ENCODE measurements around the gene FAM210A.

DNA sequence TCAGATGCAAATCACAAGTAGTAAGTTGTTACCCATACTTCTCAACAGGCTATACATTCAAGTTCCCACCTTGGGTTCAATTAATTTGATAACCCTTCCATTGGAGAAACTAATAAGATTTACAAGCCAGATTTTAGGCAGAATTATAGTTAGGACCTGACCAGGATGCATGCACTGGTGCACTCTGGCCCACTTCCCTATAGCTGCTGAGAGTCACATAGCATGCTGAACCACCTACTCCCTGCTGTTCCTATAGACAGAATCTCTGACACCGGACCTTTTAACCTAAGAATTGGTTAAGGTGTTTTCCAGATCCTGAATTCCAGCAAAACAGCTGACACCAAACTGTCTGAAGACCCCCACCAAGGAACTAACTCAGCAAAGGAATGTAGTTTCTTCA lies 26.2 kb downstream of the FAM210A start:
- TF ChIP-seq, protein P1, sequence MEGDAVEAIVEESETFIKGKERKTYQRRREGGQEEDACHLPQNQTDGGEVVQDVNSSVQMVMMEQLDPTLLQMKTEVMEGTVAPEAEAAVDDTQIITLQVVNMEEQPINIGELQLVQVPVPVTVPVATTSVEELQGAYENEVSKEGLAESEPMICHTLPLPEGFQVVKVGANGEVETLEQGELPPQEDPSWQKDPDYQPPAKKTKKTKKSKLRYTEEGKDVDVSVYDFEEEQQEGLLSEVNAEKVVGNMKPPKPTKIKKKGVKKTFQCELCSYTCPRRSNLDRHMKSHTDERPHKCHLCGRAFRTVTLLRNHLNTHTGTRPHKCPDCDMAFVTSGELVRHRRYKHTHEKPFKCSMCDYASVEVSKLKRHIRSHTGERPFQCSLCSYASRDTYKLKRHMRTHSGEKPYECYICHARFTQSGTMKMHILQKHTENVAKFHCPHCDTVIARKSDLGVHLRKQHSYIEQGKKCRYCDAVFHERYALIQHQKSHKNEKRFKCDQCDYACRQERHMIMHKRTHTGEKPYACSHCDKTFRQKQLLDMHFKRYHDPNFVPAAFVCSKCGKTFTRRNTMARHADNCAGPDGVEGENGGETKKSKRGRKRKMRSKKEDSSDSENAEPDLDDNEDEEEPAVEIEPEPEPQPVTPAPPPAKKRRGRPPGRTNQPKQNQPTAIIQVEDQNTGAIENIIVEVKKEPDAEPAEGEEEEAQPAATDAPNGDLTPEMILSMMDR (IDR thresholded peaks at IDR 0.05) = no peak
- no peak for TF ChIP-seq POLR2A (IDR thresholded peaks at IDR 0.05)
- no peak for TF ChIP-seq POLR2AphosphoS5 (IDR thresholded peaks at IDR 0.05)

Measured in prostate gland (tissue), 2 donors.